ENCODE data around the gene KRTAP10-7. TPM values are rescaled to one million over a fixed set of nuclear protein-coding genes. Genes with fewer than 3 reads are reported as not detected.
"Not testable (repeated sequence)": the region's sequence is repeated elsewhere in the genome, so short reads cannot be mapped to it uniquely, and the experiment has no call there.

Gene KRTAP10-7
- total and polyA plus RNA-seq, 8 donors, result not detected

DNA sequence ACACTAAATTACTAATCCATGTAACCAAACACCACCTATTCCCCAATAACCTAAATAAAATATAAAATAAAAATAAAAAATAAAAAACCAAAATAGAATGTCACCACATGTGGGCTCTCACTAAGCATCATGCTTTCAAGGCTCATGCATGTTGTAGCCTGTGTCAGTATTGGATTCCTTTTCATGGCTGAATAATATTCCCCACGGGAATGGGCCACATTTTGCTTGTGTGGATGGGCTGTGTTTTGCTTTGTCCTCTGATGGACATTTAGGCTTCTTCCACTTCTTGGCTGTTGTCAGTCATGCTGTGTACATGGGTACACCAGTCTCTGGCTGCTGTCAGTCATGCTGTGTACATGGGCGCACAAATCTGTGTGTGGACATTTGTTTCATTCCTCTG is 11.3 kb upstream of the KRTAP10-7 start:
- no peak for DNase-seq
- Histone ChIP-seq H3K36me3 (no peaks in the 10 kb centered on the region), H3K4me1 (no peaks in the 10 kb centered on the region), H3K4me3 (no peak overlapping the region), H3K27ac (no peak overlapping the region), H3K27me3 (peaks cover 0 to 66% (median 10%) of the 10 kb centered on the region in 3 donors), H3K9me3 (peaks cover 0 to 8% (median 0%) of the 10 kb centered on the region in 4 donors)
- WGBS, 5 donors, result 83 to 100% (median 93%) methylated on average over 2 of the region's 2 CpGs
- intact Hi-C loops (cut with DNase I; ENCODE audit: low total_unique reads), result no loop called here
- TF ChIP-seq POLR2A (IDR thresholded peaks at IDR 0.05) (no peak), POLR2AphosphoS5 (IDR thresholded peaks at IDR 0.05) (no peak)
- TF ChIP-seq, protein P1, sequence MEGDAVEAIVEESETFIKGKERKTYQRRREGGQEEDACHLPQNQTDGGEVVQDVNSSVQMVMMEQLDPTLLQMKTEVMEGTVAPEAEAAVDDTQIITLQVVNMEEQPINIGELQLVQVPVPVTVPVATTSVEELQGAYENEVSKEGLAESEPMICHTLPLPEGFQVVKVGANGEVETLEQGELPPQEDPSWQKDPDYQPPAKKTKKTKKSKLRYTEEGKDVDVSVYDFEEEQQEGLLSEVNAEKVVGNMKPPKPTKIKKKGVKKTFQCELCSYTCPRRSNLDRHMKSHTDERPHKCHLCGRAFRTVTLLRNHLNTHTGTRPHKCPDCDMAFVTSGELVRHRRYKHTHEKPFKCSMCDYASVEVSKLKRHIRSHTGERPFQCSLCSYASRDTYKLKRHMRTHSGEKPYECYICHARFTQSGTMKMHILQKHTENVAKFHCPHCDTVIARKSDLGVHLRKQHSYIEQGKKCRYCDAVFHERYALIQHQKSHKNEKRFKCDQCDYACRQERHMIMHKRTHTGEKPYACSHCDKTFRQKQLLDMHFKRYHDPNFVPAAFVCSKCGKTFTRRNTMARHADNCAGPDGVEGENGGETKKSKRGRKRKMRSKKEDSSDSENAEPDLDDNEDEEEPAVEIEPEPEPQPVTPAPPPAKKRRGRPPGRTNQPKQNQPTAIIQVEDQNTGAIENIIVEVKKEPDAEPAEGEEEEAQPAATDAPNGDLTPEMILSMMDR (IDR thresholded peaks at IDR 0.05), result no peak

DNA sequence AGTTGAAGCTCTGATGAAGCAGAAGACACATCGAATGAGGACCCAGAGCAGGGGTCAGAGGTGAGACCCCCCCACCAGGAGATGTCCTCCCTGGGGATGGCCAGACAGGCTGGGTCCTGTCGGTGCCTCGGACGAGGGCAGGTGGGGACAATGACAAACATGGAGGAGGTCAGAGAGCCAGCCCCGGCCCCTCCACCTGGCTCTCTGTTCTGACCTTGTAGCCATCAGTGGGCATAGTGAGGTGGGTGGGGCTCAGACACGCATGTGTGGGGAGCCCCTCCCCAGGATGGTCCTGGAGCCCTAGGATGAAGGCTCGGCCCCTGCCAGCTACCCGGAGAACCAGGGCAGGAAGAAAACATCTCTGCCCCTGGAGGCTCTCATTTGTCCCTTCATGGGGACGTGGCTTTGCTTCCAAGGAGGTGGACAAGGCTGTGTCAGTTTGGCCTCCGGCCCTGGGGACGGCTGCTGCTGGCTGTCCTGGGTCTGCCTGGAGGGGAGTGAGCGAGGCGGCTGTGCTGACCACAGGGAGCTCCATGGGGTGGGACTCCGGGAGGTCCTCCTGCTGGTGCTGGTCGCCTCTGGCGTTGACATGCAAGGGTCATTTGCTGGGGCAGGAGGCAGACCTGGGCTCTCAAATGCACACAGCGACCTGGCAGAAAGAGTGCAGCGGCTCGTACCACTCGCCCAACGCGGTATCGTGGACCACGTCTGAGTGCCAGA is 10.7 kb upstream of the KRTAP10-7 start:
- peaks cover 0 to 8% (median 0%) of the 10 kb centered on the region in 4 donors for H3K9me3 ChIP-seq
- no peak for DNase-seq
- H3K4me1 ChIP-seq, result no peaks in the 10 kb centered on the region
- no peak overlapping the region for H3K27ac ChIP-seq
- 66 to 79% (median 72%) methylated on average over 18 to 24 of the region's 24 CpGs for WGBS, 5 donors
- no peaks in the 10 kb centered on the region for H3K36me3 ChIP-seq
- peaks cover 0 to 60% (median 10%) of the 10 kb centered on the region in 3 donors for H3K27me3 ChIP-seq
- H3K4me3 ChIP-seq, result no peak overlapping the region
- TF ChIP-seq POLR2A (IDR thresholded peaks at IDR 0.05) (no peak), EP300 (IDR thresholded peaks at IDR 0.05) (no peak), POLR2AphosphoS5 (IDR thresholded peaks at IDR 0.05) (no peak)
- TF ChIP-seq, protein P1 (IDR thresholded peaks at IDR 0.05), result no peak
- intact Hi-C loops (cut with DNase I; ENCODE audit: low total_unique reads), result no loop called here

DNA sequence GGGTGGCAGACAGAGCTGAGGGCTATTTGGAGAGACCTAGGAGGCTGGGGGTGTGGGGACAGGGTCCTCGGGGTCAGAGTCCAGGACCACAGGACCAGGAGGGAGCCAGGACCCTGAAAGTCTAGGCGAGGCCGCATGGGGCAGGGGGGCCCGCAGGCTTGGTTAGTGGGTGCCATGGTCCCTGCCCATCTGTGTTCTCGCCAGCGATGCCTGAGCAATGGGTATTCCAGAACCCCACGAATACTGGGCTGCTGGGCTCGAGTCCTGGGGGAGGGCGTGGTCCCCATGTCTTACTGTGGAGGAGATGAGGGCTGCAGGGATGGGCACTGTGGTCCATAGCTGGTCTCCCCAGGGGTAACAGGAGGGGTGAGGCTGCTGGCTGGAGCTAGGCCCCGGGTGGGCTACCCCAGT is 10.1 kb upstream of the KRTAP10-7 start:
- Histone ChIP-seq H3K27ac (no peak overlapping the region), H3K27me3 (peaks cover 0 to 56% (median 10%) of the 10 kb centered on the region in 3 donors), H3K36me3 (no peaks in the 10 kb centered on the region), H3K9me3 (peaks cover 0 to 7% (median 0%) of the 10 kb centered on the region in 4 donors), H3K4me3 (no peak overlapping the region), H3K4me1 (no peaks in the 10 kb centered on the region)
- WGBS, 5 donors, result 75 to 87% (median 76%) methylated on average over 10 of the region's 10 CpGs
- DNase-seq, result no peak
- TF ChIP-seq, protein P1 (IDR thresholded peaks at IDR 0.05), result no peak
- TF ChIP-seq POLR2AphosphoS5 (IDR thresholded peaks at IDR 0.05), result no peak
- no peak for TF ChIP-seq EP300 (IDR thresholded peaks at IDR 0.05)
- no peak for TF ChIP-seq POLR2A (IDR thresholded peaks at IDR 0.05)
- intact Hi-C loops (cut with DNase I; ENCODE audit: low total_unique reads), result no loop called here

DNA sequence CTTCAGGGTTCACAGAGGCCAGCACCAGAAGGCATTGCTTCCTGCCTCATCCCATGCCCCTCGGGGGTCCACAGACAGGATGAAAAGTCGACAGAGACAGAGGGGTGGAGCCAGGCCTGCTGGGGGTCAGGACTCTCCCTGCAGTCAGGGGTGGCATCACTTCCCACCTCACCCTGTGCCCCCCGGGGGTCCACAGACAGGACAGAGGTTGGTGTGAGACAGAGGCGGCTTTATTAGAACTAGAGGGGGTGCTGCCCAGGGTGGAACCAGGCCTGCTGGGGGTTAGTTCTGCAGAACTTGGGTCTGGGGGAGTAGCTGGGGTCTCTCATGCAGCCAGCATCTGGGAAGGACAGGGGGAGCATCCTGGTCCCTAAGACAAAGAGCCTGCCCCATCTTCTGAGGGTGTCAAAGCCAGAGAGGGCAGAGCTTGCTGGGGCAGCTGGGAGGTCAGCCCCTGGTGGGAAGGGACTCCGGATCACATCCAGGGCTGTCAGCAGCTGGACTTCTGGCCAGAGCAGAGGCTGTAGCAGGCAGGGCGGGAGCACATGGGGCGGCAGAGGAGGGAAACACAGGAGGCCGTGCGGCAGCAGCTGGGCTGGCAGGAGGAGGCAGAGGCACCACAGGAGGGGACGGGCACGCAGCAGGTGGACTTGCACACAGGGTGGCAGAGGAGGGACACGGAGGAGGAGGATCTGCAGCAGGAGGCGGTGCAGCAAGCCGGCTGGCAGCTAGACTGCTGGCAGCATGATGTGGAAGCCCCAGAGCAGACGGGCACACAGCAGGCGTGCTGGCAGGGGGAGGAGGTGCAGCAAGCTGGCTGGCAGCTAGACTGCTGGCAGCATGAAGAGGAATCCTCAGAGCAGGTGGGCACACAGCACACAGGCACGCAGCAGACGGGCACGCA is 9.2 kb upstream of the KRTAP10-7 start:
- intact Hi-C loops (cut with DNase I; ENCODE audit: low total_unique reads), result not testable (repeated sequence)

DNA sequence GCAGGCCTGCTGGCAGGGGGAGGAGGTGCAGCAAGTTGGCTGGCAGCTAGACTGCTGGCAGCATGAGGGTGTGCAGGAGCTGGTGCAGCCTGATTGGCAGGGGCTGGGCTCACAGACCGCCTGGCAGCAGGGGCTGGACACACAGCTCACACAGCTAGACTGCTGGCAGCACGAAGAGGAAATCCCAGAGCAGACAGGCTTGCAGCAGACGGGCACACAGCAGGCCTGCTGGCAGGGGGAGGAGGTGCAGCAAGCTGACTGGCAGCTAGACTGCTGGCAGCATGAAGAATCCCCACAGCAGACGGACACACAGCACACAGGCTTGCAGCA is 8.6 kb upstream of the KRTAP10-7 start:
- H3K27me3 ChIP-seq, result peaks cover 0 to 49% (median 3%) of the 10 kb centered on the region in 3 donors
- H3K4me1 ChIP-seq; H3K4me3 ChIP-seq; H3K36me3 ChIP-seq; H3K9me3 ChIP-seq; H3K27ac ChIP-seq; intact Hi-C loops (cut with DNase I; ENCODE audit: low total_unique reads); DNase-seq: not testable (repeated sequence)
- WGBS, 5 donors, result 10 to 43% (median 26%) methylated on average over 2 to 4 of the region's 4 CpGs

More for the DNA sequence above, 9.2 kb upstream of the KRTAP10-7 start:
- H3K4me3 ChIP-seq, DNase-seq, H3K4me1 ChIP-seq, H3K9me3 ChIP-seq, H3K27ac ChIP-seq, H3K36me3 ChIP-seq: not testable (repeated sequence)
- 53 to 64% (median 62%) methylated on average over 15 to 18 of the region's 19 CpGs for WGBS, 5 donors
- peaks cover 0 to 50% (median 5%) of the 10 kb centered on the region in 3 donors for H3K27me3 ChIP-seq
